ENCODE measurements around the gene ARFIP1. TPM values are rescaled to one million over a fixed set of nuclear protein-coding genes. Genes with fewer than 3 reads are reported as not detected.
"Not testable (repeated sequence)": the region's sequence is repeated elsewhere in the genome, so short reads cannot be mapped to it uniquely, and the experiment has no call there.

Gene ARFIP1
- total RNA-seq, 1 donor from 2014 or later: 11.6 TPM

DNA sequence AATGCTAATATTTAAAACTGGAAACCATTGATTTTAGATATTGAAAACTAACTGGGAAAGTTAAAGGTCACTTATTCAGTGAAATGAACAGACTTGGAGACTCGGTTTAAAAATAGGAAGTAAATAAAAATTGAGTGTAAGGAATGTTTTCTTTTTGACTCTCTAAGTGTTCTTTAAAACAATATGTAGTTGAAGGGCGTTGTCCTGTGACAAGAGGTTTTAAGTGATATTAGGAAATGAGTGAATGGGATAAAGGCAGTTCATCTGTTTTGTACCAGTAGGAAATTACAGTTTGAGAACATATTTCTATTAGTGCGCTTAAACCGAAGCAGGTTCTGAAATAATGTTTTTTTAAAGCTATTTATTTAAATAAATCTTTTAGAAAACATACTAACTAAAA is 77.2 kb downstream of the ARFIP1 start:
- TF ChIP-seq, protein P1, sequence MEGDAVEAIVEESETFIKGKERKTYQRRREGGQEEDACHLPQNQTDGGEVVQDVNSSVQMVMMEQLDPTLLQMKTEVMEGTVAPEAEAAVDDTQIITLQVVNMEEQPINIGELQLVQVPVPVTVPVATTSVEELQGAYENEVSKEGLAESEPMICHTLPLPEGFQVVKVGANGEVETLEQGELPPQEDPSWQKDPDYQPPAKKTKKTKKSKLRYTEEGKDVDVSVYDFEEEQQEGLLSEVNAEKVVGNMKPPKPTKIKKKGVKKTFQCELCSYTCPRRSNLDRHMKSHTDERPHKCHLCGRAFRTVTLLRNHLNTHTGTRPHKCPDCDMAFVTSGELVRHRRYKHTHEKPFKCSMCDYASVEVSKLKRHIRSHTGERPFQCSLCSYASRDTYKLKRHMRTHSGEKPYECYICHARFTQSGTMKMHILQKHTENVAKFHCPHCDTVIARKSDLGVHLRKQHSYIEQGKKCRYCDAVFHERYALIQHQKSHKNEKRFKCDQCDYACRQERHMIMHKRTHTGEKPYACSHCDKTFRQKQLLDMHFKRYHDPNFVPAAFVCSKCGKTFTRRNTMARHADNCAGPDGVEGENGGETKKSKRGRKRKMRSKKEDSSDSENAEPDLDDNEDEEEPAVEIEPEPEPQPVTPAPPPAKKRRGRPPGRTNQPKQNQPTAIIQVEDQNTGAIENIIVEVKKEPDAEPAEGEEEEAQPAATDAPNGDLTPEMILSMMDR (IDR thresholded peaks at IDR 0.05): no peak
- DNase-seq (ENCODE audit: low spot score in 2 of 2): no peak
- Histone ChIP-seq H3K9me3 (peaks cover 0 to 26% of the 10 kb centered on the region in 2 donors), H3K27me3 (no peaks in the 10 kb centered on the region), H3K4me3 (no peak overlapping the region), H3K36me3 (no peaks in the 10 kb centered on the region), H3K27ac (no peak overlapping the region), H3K4me1 (no peaks in the 10 kb centered on the region)
- intact Hi-C loops (cut with DNase I): no loop called here

DNA sequence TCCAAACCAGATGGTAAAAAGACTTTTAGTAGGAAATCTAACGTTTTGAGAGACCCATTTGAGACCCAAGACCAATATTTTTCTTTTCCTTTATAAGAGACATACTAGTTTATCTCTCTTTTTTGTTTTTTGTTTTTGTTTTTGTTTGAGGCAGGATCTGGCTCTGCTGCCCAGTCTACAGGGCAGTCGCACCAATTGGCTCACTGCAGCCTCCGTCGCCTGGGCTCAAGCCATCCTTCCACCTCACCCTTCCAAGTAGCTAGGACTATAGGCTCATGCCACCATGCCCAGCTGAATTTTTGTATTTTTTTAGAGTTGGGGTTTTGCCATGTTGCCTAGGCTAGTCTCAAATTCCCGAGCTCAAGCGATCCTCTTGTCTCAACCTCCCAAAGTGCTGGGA is 79.2 kb downstream of the ARFIP1 start:
- Histone ChIP-seq H3K4me1 (no peaks in the 10 kb centered on the region), H3K9me3 (peaks cover 0 to 8% of the 10 kb centered on the region in 2 donors), H3K27ac (no peak overlapping the region), H3K4me3 (no peak overlapping the region), H3K36me3 (no peaks in the 10 kb centered on the region), H3K27me3 (no peaks in the 10 kb centered on the region)
- TF ChIP-seq, protein P1 (IDR thresholded peaks at IDR 0.05): no peak
- no peak for DNase-seq (ENCODE audit: low spot score in 2 of 2)
- intact Hi-C loops (cut with DNase I): no loop called here

DNA sequence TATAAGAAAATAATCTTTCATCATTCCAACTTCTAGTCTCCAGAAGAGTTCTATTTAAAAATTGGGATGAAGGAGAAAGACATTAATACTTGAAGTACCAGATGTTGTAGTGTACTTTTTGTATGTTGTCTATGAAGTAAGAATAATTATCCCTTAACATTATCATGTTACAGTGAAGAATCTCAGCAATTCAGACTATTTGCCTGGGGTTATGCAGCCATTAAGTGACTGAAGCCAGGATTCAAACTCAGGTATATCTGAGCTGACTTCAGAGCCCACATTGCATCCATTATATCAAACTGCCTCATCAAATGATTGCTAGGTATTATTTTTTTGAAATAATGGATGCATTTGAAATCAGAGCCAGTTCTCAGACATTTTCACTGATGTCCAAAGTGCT is 80.3 kb downstream of the ARFIP1 start:
- no peak overlapping the region for H3K27ac ChIP-seq
- intact Hi-C loops (cut with DNase I): no loop called here

DNA sequence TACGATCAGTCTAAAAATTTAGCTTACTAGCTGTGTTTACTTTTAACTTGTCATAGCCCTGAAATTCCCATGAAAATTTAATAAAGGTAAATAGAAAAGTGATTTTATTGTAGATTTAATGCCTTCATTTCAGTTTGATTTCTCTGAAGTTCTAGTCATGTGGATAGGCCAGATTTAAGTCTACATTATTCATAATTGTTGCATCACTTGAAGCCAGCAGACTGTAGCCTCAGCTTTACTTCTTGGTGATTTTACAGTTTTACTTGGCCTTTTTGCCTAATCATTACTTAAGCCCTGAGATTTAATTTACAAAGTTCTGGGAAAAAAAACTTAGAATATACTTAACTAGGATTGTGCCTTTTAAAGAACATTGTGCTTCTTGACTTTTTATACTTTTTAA is 82.9 kb downstream of the ARFIP1 start:
- no peak overlapping the region for H3K4me3 ChIP-seq
- H3K27me3 ChIP-seq: no peaks in the 10 kb centered on the region
- intact Hi-C loops (cut with DNase I): no loop called here
- H3K9me3 ChIP-seq: no peaks in the 10 kb centered on the region
- no peaks in the 10 kb centered on the region for H3K36me3 ChIP-seq
- H3K27ac ChIP-seq: no peak overlapping the region
- no peak for DNase-seq (ENCODE audit: low spot score in 2 of 2)
- no peaks in the 10 kb centered on the region for H3K4me1 ChIP-seq
- TF ChIP-seq, protein P1 (IDR thresholded peaks at IDR 0.05): no peak

More for the DNA sequence above, 80.3 kb downstream of the ARFIP1 start:
- no peak for DNase-seq (ENCODE audit: low spot score in 2 of 2)
- H3K27me3 ChIP-seq: no peaks in the 10 kb centered on the region
- no peaks in the 10 kb centered on the region for H3K9me3 ChIP-seq
- no peaks in the 10 kb centered on the region for H3K4me1 ChIP-seq
- H3K4me3 ChIP-seq: no peak overlapping the region
- H3K36me3 ChIP-seq: no peaks in the 10 kb centered on the region
- TF ChIP-seq, protein P1 (IDR thresholded peaks at IDR 0.05): no peak

DNA sequence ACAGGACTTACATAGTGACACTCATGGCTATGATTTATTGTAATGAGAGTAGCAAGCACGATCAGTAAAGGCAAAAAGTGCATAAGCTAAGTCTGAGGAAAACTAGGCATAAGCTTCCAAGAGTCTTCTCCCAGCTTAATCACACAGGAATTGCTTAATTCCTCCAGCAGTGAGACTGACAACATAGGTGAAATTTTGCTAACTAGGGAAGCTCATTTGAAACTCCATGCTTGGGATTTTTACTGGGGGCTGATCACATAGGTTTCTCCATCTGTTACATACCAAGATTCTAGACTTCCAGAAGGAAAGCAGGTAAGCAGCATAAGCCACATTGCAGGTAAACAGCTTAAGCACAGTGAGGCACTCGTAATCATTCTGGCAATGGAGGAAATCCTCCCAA is 84.6 kb downstream of the ARFIP1 start:
- intact Hi-C loops (cut with DNase I): no loop called here
- H3K9me3 ChIP-seq: no peaks in the 10 kb centered on the region
- no peak overlapping the region for H3K27ac ChIP-seq
- no peak for DNase-seq (ENCODE audit: low spot score in 2 of 2)
- H3K4me3 ChIP-seq: no peak overlapping the region
- TF ChIP-seq, protein P1 (IDR thresholded peaks at IDR 0.05): no peak
- H3K4me1 ChIP-seq: no peaks in the 10 kb centered on the region
- H3K27me3 ChIP-seq: no peaks in the 10 kb centered on the region
- H3K36me3 ChIP-seq: no peaks in the 10 kb centered on the region

DNA sequence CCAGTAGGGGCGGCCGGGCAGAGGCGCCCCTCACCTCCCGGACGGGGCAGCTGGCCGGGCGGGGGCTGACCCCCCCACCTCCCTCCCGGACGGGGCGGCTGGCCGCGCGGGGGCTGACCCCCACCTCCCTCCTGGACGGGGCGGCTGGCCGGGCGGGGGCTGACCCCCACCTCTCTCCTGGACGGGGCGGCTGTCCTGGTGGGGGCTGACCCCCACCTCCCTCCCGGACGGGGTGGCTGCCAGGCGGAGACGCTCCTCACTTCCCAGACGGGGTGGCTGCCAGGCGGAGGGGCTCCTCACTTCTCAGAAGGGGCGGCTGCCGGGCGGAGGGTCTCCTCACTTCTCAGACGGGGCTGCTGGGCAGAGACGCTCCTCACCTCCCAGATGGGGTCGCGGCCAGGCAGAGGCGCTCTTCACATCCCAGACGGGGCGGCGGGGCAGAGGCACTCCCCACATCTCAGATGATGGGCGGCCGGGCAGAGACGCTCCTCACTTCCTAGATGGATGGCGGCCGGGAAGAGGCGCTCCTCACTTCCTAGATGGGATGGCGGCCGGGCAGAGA is 86.8 kb downstream of the ARFIP1 start:
- H3K4me1 ChIP-seq; DNase-seq (ENCODE audit: low spot score in 2 of 2); H3K36me3 ChIP-seq; H3K27ac ChIP-seq; H3K27me3 ChIP-seq; H3K9me3 ChIP-seq; H3K4me3 ChIP-seq; intact Hi-C loops (cut with DNase I): not testable (repeated sequence)
